ENCODE measurements around the gene RXRA.

The RXRA gene

DNA sequence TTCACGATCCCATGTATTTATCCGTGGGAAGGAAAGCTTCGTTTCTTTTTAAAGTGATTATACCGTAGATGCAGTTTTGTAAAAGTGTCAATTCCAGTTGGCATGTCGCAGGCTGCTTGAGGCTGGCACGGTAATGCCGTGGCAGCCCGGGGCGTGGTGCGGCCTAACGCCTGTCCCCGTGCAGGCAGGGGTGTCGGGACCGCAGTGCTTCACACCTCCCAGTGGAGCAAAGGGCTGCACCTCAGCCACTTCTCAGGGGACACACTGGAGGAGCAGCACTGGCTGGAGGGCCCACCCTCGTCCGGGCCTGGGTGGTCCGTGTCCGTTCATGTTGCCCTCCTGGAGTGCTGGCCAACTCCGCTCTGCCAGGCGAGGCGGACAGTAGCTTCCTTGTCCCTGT is 103.2 kb downstream of the RXRA start:
- no peak for DNase-seq (ENCODE audit: low spot score)

DNA sequence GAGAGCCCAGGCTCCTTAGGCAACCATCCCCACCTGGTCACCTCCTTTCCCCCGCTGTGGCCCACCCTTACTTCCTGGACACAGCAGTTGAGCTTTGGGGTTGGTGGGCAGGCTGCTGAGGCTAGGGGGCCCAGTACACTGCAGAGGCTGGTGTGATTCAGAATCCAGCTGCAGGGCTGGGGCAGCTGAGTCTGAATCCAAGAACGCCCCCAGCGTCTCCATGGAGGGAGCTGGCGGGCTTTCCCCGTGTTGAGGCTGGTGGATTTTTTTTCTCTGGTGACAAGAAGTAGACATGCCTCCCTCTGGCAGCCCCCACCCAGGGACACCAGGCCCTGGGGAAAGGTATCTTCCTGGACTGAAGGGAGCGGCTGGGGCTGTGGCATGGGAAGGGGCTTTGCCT is 104.8 kb downstream of the RXRA start:
- DNase-seq (ENCODE audit: low spot score): no peak

DNA sequence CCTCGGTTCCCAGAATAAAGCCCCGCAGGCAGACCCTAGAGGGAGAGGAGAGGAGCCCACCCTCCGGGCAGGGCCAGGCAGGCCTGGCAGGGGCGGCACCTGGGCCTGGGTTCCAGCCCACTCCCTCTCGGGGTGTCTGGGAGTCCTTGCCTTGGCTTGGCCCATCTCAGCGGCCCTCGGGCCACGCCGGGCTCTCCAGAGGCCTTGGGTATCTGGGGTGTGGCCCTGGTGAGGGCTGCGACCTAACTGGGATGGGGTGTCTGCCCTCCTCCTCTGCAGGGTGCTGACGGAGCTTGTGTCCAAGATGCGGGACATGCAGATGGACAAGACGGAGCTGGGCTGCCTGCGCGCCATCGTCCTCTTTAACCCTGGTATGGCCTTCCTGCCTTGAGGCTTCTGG is 105.4 kb downstream of the RXRA start:
- DNase-seq (ENCODE audit: low spot score): no peak

DNA sequence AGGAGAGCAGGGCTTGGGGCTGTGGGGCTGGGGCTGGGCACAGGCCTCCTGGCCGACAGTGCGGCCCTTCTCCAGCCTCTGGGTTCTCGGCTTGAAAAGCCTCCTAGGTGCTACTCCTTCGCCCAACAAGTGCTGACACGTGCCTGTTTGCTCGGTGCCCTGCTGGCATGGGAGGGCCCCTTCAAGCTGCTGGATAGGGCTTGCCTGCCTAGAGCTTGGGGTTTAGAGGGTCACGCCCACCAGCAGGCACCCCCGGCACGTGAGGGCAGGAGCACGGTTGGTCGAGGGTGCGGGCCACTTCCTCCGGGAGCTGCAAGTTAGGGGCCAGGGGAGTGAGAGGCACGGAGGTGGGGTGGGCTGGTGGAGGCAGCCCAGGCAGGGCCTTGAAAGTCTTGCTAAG is 106.2 kb downstream of the RXRA start:
- DNase-seq (ENCODE audit: low spot score): no peak

DNA sequence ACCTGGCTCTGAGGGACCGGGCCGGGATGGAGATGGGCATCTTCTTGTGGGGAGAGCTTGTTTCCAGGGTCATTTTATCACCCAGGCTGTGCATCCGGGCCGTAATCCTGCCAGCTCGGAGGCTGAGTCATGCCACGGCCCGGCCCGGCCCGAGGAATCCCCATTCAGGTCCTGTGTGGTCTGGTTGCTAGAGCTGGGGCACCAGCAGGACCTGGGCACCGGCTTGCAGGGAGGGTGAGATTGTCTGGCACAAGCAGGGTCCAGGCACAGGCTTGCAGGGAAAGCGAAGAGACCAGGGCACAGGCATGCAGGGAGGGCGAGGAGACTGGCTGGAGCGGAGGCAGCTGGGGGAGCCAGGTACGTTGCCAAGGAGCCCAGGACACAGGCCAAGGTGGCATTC is 106.8 kb downstream of the RXRA start:
- DNase-seq (ENCODE audit: low spot score): no peak

DNA sequence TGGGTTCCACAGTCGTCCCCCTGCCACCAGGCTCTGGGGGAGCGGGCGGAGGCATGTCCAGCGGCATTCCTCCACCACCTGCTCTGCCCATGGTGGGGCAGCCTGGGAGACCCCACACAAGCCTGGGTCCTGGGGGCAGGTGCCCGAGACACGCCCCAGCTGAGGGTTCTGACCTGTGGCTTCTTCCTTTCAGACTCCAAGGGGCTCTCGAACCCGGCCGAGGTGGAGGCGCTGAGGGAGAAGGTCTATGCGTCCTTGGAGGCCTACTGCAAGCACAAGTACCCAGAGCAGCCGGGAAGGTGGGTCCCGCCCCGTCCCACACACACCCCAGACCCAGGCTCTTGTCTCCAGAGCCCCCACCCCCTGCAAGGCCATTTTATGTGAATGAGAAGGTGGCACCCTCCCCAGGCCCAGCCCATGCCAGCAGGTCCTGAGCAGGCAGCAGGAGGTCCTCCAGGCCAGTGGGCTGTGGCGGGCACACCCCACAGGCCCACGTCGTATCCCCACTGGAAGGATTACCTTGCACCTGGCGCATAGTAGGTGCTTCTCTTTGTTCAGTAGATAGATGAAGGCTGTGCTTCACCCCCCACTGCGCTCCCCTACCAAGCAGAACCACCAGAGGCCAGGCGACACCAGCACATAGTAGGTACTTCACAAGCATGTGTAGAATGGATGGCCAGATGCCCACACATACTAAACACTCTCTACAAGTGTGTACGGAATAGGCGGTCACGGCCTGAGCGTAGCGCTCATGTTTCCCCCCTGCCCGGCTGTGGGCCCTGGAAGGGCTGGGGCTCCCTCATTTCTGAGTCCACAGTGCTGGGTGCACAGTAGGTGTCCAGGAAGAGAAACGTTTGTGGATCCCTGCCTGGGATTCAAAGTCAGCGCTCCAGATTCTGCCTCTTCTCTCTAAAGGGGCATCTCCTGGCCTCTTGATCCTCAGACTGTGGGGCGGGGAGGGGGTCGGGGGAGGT is 107.9 kb downstream of the RXRA start:
- no peak for DNase-seq (ENCODE audit: low spot score)

DNA sequence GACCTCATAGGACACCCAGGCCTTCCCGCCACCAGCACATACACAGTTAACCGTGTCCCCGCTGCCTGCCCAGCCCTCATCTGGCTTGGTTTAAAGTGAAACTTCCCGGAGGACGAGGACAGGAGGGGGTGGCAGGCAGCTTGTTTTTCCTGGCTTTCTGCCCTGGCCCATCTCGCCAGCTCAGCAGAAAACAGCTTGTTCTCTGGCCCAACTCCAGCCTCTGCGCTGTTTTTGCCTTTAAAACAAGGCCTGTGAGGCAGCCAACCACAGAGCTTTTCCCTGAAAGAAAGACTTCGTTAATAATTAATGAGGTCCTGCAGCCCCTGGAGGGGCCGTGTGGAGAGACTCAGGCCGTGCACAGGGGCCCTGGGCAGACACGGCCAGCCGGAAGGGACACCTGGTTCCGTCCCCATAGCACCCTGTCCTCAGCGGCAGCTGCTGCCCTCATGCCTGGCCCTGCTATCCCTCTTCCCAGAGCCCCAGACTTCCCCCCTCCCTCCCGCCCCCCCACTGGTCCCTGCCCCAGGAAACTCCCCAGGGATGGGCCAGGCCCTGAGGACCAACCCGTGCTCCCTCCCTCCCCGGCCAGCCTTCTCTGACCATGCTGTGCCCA is 108.7 kb downstream of the RXRA start:
- DNase-seq (ENCODE audit: low spot score): no peak

DNA sequence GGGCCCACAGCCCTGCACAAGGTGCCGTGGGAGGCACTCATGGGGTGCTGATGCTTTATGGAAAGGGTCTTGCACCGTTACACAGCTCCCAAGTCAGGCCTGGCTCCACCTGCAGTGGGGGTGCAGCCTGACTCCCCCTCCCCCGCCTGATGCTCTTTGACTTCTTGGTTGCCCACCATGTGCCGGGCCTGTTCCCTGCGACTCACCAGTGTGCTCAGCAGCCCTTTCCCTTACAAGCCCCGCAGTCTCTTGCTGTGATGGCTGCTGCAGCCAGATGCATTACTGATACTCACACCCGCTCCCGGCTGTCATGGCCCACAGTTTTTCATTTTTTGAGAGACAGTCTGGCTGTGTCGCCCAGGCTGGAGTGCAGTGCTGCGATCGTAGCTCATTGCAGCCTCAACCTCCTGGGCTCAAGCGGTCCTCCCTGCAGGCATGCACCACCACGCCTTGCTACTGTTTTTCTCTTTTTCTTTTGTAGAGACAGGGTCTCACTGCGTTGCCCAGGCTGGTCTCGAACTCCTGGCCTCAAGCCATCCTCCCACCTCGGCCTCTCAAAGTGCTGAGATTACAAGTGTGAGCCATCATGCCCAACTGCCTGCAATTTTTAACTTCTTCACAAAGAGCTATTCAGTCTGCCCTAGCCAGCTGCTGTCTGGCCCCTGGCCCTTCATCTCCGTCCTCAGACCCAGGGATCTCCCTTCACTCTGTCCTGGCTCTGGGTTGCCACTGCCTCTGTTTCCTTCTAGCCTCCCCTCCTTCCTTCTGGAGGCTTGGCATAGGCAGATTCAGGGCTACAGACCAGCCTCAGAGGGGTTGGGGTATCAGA is 109.5 kb downstream of the RXRA start:
- no peak for DNase-seq (ENCODE audit: low spot score)

DNA sequence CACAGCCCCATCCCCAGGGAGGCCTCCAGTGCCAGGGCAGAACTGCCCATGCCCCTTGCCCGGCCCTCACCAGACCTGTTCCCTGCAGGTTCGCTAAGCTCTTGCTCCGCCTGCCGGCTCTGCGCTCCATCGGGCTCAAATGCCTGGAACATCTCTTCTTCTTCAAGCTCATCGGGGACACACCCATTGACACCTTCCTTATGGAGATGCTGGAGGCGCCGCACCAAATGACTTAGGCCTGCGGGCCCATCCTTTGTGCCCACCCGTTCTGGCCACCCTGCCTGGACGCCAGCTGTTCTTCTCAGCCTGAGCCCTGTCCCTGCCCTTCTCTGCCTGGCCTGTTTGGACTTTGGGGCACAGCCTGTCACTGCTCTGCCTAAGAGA is 110.1 kb downstream of the RXRA start:
- no peak for DNase-seq (ENCODE audit: low spot score)

DNA sequence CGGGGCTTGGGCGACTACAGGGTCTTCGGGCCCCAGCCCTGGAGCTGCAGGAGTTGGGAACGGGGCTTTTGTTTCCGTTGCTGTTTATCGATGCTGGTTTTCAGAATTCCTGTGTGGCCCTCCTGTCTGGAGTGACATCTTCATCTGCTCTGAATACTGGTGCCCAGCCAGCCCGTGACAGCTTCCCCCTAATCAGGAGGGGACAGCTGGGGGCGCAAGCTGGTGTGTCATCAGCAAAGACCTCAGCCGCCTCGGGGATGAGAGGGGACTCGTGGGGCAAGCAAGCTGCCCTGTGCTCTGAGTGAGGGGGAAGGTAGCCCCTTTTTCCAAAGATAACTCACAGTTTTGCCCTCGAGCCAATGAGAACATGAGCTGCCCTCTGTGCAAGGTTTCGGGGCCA is 110.7 kb downstream of the RXRA start:
- no peak for DNase-seq (ENCODE audit: low spot score)

DNA sequence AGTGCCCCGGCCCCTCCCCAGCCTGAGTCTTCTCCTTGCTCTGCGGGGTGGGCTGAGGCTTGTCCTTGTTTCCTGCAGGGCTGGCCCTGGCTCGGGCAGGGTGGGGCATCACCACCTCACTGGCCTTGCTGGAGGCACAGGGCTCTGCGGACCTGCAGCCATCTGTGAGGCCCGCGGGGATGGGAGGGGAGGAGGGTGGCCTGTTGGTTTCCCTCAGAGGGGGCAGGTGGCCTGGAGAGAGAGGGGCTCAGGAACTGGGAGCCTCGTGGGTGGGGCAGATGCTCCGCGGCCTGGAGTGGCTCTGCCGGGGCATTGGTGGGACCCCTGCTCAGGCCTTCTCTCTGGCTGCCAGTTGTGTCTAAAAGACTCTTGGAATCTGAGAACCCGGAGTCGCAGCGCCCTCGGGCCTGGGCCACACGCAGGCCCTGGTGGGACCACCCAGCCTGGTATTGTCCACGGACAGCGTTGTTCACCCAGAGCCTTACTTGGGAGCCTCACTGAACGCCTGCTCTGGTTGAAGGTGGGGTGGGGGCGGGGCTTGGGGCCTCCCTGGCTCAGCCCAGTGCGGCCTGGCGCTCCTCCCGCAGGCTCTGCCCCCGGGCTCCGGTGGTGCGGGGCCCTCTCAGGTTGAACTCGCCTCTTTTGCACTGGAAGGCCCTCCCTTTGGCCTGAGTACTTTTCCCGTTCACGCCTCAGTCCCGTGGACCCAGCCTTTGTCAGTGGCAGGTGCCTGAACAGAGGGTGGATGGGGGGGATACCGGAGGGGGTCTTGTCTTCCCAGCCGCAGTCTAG is 111.3 kb downstream of the RXRA start:
- DNase-seq (ENCODE audit: low spot score): peak; percentile 43

DNA sequence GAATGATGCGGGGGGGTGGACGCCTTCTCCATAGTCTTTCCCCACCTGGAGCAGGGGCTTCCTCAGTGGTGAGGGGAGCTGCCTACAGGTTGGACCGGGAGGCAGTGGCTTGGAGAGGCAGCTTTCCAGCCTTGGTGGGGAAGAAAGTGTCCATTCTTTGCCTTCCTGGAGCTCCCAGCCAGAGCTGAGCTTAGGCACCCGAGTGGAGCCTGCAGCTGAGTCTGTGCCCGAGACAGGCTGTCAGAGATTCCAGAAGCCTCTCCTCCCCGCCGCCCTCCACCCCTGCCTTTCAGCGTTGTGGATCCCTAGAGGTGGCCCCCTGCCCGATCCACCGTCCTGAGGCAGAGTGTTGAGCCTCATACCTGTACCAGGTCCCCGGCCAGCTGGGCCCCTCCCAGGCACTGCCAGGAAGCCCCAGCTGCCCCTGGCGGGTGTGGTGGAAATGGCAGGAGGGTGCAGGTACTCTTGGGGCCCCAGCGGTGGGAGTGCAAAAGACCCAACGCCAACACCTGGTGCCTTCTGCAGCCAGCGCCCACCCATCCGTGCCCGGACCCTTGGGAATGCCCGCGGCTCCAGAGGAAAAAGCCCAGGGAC is 112.0 kb downstream of the RXRA start:
- no peak for DNase-seq (ENCODE audit: low spot score)

DNA sequence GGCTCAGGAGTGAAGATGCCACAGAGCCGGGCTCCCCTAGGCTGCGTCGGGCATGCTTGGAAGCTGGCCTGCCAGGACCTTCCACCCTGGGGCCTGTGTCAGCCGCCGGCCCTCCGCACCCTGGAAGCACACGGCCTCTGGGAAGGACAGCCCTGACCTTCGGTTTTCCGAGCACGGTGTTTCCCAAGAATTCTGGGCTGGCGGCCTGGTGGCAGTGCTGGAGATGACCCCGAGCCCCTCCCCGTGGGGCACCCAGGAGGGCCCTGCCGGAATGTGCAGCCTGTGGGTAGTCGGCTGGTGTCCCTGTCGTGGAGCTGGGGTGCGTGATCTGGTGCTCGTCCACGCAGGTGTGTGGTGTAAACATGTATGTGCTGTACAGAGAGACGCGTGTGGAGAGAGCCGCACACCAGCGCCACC is 113.1 kb downstream of the RXRA start:
- DNase-seq (ENCODE audit: low spot score): no peak

DNA sequence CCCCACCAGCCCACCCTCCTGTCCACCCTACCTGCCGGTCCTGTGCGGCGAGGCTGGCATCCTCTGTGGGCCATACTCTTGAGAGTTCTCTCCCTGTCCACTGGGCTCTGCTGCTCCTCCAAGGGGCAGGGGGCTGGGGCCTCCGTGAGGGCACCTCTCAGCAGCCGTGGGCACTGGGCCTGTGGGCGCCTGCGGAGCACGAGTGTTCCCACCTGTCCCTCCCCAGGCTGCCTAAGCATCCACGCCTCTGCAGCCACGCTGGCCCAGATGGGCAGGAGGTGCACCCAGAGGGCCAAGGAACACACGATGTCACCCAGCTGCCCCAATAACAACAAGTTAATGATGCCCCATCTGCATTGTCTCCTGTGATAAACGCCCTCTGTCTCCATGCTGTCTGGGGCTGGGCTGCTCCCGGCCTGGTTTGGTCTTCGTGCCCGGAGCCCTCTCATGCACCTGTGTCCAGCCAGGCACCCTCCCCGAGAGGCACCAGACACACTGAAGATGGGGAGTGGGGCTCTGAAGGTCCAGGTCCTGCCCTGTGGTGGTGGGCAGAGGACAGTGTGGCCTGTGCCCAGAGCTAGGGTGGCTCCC is 114.5 kb downstream of the RXRA start:
- no peak for DNase-seq (ENCODE audit: low spot score)

DNA sequence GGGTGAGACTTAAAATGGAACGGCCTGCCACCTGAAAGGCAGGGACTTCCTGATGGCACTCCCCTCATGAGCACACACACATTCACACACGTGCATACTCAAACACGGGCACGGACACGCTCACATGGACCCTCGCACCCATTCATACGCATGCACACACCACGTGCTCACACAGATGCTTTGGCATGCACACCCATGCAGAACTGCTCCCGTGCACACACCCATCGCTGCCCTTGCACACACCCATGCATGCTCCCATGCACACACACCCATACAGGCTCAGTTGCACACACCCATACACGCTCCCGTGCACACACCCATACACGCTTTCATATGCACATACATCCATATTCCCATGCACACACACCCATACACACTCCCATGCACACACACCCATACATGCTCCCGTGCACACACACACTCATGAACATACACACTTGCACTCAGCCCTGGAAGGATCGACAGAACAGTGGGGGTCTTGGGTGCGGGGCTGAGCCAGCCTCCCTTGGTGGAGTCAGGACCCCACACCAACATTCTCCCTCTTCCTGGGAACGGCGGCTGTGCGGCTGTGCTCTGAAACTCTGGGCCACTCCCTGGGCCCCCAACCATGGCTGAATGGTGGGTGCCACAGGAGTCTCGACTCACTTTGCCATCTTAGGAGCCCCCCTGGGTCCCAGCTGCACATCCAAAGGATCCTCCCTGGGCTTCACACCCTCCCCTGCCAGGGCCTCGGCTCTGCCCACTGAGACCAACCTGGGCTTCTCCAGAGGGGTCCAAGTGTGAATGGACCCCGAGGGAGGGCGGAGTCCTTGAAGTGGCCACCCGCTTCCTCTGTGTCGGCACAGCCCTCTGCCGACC is 115.2 kb downstream of the RXRA start:
- DNase-seq (ENCODE audit: low spot score): no peak

DNA sequence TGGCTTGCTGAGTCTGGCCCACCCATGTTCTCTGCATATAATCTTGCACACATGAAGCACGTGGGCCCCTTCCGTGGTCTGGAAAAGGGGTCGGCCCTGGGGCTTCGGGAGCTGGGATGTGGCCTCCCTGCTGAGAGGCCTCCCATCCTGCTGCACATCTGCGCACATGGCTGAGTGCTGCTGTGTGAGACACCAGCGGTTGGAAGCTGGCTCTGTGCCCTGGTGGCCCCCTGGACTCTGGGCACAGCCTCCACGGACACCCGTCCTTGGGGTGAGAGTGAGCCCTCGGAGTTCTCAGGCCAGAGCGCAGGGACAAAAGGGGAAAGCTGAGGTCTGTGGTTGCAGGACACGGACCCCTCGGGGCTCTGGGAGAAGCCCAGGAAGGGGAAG is 115.8 kb downstream of the RXRA start:
- no peak for DNase-seq (ENCODE audit: low spot score)

DNA sequence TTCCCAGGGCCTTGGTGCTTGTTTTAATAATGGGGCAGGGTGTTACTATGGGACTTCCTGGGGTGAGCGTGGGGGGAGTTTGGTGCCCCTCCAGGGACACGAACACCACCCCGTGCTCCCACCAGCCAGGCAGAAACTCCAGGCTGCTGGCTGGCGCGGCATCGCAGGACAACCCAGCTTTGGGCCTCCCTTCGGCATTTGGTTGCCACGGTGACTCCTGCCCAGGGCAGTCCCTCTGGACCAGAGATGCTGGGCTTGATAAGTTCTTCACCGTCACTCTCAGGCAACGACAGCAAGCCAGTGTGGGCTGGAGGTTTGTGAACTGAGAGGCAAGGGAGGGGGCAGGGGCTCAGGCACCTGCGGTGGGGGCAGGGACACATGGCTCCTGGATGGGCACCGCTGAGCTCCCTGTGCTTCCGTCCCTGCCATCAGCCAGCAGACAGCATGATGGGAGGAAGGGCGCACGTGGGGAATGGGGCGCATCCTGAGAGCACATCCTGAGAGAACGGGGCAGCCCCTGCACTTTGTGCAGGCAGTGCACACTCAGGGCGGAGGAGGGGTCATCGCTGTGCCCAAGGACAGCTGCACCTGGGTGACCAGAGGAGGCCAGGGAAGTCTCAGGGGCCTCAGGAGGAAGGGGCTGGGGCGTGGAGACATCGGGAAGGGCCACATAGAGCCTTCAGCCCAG is 116.4 kb downstream of the RXRA start:
- DNase-seq (ENCODE audit: low spot score): peak; percentile 62

DNA sequence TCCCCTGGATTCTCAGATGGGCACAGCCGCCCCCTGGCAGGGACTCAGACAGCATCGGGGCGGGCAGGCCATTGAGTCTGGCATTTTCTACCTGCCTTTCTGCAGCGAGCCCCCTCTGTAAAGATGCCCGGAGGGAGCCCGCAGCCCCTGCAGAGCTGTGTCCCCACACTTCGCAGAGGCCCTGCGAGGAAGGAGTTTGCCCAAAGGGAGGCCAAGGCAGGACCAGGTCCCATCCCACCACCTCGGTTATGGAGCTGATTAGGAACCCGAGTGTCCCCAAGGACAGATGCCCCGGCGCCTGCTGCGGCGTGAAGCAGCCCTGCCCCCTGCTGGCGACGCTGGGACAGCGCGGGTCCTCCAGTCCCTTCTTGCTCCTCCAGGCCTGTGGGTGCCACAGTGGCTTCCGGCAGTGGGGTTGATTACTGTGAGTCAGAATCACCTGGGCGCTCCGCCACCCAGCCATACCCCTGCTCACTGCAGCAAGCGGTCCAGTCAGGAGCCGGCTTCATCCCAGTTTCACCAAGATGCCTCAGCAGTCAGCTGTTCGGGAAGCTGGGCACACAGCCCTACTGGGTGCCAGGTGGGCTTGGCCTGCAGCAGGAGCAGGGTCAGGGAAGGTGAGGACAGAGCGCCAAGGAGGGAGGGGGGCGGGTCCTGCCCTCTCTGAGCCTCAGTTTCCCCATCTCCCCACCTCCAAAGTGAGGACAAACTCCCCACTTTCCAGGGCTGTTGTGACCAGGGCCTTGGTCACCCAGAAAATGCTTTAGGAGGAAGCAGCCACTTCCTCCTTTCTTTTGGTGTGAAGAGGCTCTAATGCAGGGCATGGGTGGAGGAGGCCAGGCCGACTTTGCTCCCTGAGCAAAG is 117.2 kb downstream of the RXRA start:
- peak; percentile 70 for DNase-seq (ENCODE audit: low spot score)

Measured in SK-N-DZ (cell line).